Activated CD4-positive, alpha-beta T cell treated with anti-CD3 and anti-CD28 coated beads for 4 hours (primary cell): ENCODE data around the gene CD19.
"Not testable (repeated sequence)": the region's sequence is repeated elsewhere in the genome, so short reads cannot be mapped to it uniquely, and the experiment has no call there.

Source experiments
- DNase-seq, 2 donors: peaks; one replicate each; pipeline ENCODE4 v3.0.0-alpha.2; 2020

Gene CD19

DNA sequence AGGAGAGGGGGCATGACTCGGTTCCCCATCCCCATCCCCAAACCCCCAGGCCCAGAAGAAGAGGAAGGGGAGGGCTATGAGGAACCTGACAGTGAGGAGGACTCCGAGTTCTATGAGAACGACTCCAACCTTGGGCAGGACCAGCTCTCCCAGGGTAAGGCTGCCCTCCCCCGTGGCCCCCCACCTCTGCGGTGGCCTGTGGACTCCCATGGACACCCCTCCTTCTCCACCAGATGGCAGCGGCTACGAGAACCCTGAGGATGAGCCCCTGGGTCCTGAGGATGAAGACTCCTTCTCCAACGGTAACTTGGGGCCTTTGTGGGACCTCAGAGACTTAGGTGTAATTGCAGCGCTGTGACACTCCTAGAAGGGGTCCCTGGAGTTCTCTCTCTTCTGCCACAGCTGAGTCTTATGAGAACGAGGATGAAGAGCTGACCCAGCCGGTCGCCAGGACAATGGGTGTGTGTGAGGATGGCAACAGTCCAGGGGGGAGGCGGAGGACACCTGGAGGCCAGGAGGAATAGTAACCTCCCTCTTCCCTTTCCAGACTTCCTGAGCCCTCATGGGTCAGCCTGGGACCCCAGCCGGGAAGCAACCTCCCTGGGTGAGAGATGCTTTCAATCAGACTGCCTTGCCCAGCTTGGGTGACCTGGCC lies 5.6 kb downstream of the CD19 start:
- no peak for DNase-seq

DNA sequence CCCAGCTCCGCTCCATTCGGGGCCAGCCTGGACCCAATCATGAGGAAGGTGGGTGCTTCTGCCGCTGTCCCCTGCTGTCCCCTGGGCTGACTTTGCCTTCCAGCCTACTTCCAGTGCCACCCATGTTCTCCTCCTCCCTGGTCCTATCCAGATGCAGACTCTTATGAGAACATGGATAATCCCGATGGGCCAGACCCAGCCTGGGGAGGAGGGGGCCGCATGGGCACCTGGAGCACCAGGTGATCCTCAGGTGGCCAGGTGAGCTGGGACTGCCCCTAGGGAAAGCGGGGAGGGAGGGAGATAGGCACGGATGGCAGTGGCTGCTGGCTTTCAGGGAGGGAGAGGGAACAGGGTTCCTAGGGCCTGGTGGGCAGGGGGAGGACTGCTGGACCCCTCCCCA lies 7.0 kb downstream of the CD19 start:
- no peak for DNase-seq

DNA sequence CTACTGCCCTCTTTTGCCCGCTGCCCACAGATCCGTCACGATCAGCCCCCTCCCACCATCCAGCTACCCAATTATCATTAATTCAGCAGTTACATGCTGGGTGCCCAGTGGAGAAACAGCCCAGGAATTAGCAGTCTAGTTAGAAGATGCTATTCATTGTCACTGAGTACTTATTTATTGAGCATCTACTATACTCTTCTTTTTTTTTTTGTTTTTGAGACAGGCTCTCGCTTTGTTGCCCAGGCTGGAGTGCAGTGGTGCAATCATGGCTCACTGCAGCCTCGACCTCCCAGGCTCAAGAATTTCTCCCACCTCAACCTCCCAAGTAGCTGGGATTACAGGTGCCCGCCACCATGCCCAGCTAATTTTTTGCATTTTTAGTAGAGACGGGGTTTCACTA lies 8.1 kb downstream of the CD19 start:
- DNase-seq = not testable (repeated sequence)

DNA sequence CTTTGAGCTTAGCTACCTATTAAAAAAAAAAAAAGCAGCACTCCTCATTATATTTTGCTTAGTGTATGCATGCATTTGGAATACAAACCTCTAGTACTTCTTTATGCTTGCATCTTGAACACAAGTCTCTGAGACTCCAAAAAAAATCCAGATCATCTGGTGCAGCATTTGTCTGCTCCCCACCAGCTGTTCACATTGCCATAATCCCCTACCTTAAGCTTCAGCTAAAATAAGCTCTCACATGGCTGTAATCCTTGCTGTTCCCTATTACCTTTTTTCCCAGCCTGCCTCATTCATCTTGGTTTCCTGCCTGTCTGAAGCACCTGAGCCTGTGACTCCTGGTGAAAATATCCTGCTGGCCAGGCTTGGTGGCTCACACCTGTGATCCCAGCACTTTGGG lies 11.5 kb downstream of the CD19 start:
- DNase-seq = no peak

DNA sequence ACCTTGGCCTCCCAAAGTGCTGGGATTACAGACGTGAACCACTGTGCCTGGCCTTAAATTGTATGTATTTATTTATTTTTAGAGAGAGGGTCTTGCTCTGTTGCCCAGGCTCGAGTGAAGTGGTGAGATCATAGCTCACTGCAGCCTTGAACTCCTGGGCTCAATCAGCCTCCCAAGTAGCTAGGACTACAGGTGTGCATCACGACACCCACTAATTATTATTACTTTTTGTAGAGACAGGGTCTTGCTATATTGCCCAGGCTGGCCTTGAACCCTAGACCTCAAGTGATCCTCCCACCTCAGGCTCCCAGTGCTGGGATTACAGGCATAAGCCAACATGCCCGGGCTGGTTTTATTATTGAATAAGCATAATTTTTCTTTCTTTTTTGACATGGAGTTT lies 14.9 kb downstream of the CD19 start:
- DNase-seq = no peak

DNA sequence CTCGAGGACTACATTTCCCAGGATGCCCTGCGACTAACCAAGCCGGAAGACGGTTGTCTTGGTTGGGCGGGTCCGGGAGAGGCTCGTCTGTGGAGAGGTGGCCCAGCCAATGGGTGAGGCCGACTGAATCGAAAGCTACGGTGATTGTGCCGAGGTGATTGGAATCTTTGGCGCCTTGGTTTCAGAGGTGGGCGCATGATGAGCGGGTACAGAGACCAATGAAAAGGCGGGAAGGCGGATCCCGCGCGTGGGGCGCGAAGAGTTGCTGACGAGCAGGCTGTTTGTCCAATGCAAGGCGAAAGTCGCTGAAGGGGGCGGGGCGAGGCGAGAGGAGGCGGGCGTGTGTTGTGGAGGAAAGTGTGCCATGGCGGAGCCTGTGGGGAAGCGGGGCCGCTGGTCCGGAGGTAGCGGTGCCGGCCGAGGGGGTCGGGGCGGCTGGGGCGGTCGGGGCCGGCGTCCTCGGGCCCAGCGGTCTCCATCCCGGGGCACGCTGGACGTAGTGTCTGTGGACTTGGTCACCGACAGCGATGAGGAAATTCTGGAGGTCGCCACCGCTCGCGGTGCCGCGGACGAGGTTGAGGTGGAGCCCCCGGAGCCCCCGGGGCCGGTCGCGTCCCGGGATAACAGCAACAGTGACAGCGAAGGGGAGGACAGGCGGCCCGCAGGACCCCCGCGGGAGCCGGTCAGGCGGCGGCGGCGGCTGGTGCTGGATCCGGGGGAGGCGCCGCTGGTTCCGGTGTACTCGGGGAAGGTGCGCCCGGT lies 19.1 kb downstream of the CD19 start, which contains the start of gene NFATC2IP:
NFATC2IP (plus strand) TSS at position 290 of the 762 bp plus-strand sequence; CDS start at position 365, 75 bp downstream.
- peak; percentile 99 to 100 for DNase-seq

DNA sequence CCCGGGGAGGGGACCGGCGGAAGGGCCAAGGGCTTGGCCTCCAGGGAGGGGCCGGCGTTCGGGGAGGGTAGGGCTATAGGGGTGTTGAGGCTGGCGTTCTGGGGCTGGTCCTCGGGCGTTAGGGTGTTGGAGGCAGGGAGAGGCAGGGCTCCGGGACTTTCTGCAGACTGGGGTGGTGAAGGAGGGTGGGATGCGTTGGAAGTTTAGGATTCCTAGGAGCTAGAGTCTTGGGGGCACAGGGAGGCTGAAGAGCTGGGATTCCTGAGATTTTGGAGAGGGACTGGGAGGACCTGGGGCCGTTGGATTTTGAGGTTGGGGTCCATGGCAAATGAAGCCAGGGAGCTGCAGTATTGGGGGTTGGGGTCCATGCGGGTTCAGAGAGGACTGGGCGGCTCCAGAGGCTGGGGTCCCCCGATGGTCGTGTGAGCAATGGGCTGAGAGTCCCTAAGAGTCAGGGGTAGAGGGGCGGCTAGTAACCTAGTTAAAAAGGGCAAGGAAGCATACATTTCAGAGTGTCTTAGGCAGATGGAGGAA lies 19.7 kb downstream of the CD19 start:
- DNase-seq = no peak

DNA sequence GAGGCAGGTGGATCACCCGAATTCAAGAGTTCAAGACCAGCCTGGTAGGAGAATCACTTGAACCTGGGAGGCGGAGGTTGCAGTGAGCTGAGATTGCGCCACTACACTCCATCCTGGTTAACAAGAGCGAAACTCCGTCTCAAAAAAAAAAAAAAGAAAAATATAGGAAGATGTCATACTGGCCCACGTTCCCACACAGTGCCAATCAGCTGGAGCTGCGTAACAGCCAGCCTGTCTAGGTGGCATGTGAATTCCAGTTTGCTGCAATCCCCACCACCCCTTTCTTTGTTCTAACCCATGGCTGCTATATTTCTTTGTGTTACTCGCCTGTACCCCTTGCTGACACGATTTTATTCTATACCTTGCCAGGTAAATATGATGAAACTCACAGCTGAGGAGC lies 26.4 kb downstream of the CD19 start:
- DNase-seq = no peak

DNA sequence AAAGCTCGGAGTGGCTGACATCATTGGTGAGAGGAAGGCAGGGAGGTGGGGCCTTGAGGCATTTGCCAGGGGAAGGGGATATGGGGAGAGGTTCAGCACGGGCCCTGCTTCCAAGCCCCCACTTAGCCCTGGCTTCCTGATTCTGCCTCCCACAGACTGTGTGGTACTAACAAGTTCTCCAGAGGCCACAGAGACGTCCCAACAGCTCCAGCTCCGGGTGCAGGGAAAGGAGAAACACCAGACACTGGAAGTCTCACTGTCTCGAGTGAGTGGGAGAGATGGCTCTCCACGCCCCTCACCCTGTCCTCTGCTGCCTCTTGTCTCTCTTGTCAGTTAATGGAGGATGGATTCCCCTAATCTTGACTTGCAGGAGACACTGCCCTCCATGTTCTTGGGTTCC lies 27.1 kb downstream of the CD19 start:
- DNase-seq = no peak

DNA sequence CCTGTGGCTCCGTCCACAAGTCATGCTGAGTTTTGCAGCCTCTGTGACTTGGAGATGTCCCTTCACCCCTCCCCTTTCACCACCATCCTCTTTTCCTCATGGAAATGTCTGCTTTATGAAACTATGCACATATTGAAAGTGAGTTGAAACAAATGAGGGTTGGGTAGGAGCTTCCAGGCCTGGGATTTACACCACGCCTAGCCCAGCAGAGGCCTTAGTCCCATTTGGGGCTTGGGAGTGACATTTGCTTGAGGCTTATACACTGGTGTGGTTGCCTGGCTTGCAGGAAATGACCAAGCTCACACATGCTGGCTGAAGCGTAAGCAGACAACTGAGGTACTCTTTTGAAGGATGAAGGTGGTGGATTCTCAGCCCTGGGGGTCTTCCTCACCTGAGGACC lies 32.3 kb downstream of the CD19 start:
- DNase-seq = no peak

DNA sequence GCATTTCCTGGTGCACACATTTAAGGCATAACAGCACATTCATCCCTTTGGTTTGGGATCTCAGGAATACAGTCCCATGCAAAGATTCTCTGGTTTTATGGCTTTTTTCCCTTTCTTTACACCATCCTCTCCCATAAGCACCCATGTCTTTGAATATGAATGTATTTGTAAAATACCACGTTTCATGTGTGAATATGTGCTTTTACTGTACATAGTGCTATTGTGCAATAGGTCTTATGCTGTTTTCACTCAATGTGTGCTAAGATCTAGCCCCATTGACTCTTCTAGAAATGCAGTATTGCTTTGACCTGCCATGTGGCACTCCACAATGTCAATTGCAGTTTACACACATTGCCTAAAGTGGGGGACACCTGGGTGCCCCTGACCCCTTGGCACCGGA lies 32.7 kb downstream of the CD19 start:
- DNase-seq = no peak

DNA sequence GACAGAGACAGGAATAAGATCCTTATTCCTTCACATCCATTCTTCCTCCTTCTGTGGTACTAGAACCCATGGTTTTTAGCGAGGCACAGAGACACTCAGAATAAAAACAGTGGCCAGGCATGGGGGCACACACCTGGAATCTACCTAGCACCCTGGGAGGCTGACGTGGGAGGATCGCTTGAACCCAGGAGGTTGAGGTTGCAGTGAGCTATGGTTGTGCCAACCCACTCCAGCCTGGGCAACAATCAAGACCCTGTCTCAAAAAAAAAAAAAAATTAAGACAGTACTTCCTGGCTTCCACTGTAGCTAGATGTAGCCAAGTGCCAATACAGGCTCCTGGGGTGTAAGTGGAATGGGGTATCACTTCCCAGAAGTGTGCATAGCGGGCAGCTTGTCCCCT lies 35.4 kb downstream of the CD19 start:
- DNase-seq = no peak

DNA sequence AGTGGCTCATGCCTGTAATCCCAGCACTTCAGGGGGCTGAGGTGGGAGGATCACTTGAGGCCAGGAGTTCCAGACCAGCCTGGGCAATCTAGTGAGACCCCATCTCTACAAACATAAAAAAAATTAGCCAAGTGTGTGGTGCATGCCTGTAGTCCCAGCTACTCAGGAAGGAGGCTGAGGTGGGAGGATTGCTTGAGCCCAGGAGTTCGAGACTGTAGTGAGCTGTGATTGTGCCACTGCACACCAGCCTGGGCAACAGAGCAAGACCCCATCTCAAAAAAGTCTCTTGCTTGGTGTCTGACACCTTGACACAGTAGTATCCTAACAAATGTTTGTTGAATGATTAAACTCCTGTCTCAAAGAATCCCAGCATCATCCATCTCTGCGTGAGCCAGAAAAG lies 37.9 kb downstream of the CD19 start:
- DNase-seq = not testable (repeated sequence)

DNA sequence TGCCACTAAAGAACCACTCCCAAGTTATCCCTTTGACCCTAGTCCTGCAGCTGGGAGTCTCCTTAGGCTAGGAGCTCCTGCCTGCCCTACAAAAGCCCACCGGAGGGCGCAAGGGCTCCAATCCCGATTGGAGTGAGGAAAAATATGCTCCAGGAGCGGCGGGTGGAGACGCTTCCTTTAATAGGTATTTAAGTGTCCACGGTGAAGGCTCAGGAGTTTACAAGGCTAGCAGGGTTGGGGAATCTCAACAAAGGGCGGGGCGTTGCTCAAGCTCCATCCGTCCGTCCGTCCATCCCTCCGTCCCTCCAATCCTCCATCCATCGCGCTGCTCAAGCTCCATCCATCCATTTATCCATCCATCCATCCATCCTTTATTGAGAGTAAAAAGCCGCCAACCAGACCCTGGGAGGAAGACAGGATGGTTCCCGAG lies 42.3 kb downstream of the CD19 start:
- peak in 1 of 2 donors; percentile 39 for DNase-seq

DNA sequence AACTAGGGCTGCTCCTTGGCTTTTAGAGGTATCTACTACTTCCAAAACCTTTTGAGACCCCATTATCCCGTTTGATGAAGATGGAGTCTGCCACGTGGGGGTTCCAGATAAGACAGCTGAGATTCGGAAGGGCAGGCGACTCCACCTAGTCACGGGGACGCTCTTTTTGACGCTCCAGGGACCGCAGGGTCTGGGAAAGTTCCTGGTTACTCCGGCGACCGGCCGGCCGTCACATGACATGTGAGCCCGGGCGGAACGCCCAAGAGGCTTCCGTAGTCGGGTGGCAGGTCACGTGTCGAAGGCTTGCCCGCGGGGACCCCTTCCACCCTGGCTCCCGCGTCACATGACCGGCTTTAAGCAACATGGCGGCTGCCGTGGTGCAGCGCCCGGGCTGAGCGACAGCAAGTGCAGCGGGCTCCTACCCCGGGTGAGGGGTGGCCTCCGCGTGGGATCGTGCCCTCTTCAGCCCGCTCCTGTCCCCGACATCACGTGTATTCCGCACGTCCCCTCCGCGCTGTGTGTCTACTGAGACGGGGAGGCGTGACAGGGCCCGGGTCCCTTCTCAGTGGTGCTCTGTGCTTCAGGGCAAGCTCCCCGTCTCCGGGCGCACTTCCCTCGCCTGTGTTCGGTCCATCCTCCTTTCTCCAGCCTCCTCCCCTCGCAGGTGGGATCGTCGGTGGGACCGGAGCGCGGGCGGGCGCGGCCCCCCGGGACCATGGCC lies 42.8 kb downstream of the CD19 start, which contains the start of gene SPNS1:
SPNS1 (plus strand) TSS at position 342 of the 721 bp plus-strand sequence; CDS start at position 716, 374 bp downstream.
- DNase-seq = peak; percentile 88 to 92

DNA sequence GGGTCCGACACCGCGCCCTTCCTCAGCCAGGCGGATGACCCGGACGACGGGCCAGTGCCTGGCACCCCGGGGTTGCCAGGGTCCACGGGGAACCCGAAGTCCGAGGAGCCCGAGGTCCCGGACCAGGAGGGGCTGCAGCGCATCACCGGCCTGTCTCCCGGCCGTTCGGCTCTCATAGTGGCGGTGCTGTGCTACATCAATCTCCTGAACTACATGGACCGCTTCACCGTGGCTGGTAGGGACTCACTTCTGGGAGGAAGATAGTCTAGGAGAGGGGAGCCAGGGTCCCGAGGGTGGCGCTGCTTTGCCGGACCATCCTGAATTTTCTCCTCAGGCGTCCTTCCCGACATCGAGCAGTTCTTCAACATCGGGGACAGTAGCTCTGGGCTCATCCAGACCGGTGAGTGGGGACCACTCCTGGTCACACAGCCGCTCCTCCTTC lies 43.4 kb downstream of the CD19 start:
- no peak for DNase-seq

DNA sequence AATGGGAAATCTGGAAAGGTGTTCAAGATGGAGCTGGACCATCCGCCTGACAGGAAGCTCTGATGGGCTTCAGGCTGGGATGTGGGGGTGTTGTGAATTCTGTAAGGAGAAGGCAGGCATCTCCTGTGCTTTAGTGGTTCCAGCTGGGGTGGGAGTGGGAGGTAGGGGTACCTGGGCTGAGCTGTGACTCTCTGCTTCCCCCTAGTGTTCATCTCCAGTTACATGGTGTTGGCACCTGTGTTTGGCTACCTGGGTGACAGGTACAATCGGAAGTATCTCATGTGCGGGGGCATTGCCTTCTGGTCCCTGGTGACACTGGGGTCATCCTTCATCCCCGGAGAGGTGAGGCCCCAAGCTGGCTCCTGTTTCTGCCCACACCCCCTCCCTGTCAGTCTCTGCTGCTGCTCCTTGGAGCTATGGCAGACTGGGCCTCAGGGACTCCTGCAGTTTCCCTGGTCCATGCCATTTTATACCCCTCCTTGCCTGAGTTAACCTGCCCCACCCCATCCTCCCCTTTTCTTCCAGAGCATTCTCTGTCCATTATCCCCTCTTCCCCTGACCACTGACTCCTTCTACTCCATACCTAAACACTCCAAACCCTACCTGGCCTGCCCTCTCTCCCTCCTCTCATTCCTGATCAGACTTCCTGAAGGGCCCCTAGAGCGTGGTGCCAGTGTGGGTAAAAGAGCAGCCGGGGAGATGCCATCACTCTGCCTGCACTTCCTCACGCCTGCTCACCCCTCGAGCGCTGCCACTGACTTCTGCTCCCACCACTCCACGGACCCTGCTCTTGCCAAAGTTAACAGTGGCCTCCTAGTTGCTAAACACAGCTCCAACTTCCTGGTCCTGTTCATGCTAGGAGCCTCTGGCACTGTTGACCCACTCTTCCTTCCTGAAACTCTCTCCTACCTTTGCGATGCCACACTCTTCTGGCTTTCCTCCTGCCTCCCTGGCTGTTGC lies 46.2 kb downstream of the CD19 start:
- DNase-seq = peak; percentile 30 to 47

DNA sequence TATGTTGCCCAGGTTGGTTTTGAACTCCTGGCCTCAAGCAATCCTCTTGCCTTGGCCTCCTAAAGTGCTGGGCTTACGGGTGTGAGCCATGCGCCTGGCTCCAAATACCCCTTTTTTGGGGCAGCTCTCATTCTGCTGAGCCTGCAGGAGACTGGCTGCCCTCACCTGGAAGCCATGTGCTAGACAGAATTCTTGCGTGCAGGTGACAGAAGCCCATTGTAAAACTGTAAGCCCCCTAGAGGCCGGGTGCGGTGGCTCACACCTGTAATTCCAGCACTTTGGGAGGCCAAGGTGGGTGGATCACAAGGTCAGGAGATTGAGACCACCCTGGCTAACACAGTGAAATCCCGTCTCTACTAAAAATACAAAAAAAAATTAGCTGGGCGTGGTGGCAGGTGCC lies 48.6 kb downstream of the CD19 start:
- DNase-seq = not testable (repeated sequence)

DNA sequence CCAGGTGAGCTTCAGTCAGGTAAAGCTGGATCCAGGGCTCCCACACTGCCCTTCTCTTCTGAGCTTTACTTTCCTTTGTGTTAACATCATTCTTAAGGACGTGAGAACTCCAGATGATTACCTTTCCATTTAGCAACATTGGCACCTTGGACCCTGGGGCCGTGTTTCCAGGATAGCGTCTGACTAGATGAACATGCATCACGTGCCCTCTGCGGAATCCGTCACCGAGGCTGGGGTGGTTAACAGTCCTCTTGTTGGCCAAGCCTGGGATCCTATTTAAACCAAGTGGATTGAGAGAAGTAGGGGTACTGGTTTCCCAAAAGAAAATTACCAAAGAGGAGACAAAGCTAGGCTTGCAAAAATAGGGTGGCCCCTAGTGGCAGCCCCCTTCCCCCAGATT lies 49.2 kb downstream of the CD19 start:
- DNase-seq = no peak

DNA sequence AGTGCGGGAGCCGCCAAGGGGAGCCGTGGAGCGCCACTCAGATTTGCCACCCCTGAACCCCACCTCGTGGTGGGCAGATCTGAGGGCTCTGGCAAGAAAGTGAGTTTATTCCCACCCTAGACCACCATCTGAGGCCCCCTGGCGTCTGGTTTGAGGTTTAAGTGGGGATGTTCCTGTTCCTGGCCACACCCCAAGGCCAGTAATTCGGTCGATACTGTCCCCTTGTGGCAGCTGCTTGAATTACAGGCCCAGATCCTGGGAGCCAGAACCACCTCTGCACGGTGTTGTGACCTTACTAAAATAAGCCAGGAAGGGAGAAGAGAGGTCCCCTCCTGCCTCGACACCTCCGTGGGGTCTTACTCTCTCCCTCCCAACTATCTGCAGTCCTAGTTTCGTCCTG lies 49.7 kb downstream of the CD19 start:
- DNase-seq = no peak

DNA sequence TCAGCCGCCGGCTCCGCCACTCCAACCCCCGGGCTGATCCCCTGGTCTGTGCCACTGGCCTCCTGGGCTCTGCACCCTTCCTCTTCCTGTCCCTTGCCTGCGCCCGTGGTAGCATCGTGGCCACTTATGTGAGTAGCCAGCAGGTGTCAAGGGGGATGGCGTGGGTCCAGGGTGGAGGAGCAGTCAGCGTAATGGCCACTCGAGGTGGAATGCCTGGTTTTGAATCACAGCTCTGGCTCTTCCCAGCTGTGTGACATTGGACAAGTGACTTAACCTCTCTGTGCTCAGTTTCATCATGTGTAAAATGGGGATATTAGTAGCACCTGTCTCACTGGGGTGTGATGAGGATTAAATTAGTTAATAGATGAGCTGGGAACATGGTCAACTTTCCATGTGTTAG lies 50.6 kb downstream of the CD19 start:
- no peak for DNase-seq

DNA sequence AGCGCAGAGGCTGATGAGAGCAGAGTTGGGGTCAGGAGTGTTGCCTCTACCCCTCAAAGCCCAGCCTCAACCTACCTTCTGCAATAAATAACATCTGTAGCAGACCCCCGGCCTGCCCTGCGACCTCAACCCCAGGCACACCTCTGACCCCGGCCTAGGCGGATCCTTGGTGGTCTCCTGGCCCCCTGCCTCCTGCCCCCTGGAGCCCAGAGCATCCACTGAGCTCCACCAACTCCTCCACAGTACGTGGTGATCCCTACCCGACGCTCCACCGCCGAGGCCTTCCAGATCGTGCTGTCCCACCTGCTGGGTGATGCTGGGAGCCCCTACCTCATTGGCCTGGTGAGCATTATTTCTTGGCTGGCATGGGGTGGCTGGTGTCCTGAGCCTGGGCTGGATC lies 51.2 kb downstream of the CD19 start:
- DNase-seq = no peak
